Measurements from ENCODE around the gene CXXC5.
"Not testable (repeated sequence)": the region's sequence is repeated elsewhere in the genome, so short reads cannot be mapped to it uniquely, and the experiment has no call there.

Gene CXXC5

GRCh38 chr5:139723986-139724587 lies 75.9 kb downstream of the CXXC5 start:
- TF ChIP-seq CTCF (IDR thresholded peaks at IDR 0.05; ENCODE audit: borderline replicate concordance, insufficient read depth, low read depth, low read length): no peak
- no peak overlapping the region for H3K4me3 ChIP-seq (ENCODE audit: low read depth, low read length)

GRCh38 chr5:139725073-139725830 lies 77.1 kb downstream of the CXXC5 start:
- TF ChIP-seq CTCF (IDR thresholded peaks at IDR 0.05; ENCODE audit: borderline replicate concordance, insufficient read depth, low read depth, low read length): no peak
- H3K4me3 ChIP-seq (ENCODE audit: low read depth, low read length): no peak overlapping the region

- no peak for TF ChIP-seq CTCF (IDR thresholded peaks at IDR 0.05; ENCODE audit: borderline replicate concordance, insufficient read depth, low read depth, low read length)
- no peak overlapping the region for H3K4me3 ChIP-seq (ENCODE audit: low read depth, low read length)
These were observed 78.1 kb downstream of the CXXC5 start for GRCh38 chr5:139726248-139726647.

- not testable (repeated sequence) for H3K4me3 ChIP-seq (ENCODE audit: low read depth, low read length)
These were observed 79.5 kb downstream of the CXXC5 start for GRCh38 chr5:139727615-139728014.

- TF ChIP-seq CTCF (IDR thresholded peaks at IDR 0.05; ENCODE audit: borderline replicate concordance, insufficient read depth, low read depth, low read length): no peak
These were observed 83.1 kb downstream of the CXXC5 start for GRCh38 chr5:139731281-139731680.

GRCh38 chr5:139732019-139732418 lies 83.9 kb downstream of the CXXC5 start:
- H3K4me3 ChIP-seq (ENCODE audit: low read depth, low read length): no peak overlapping the region
- TF ChIP-seq CTCF (IDR thresholded peaks at IDR 0.05; ENCODE audit: borderline replicate concordance, insufficient read depth, low read depth, low read length): no peak

More at GRCh38 chr5:139731281-139731680, 83.1 kb downstream of the CXXC5 start:
- H3K4me3 ChIP-seq (ENCODE audit: low read depth, low read length): no peak overlapping the region

- H3K4me3 ChIP-seq (ENCODE audit: low read depth, low read length): no peak overlapping the region
- TF ChIP-seq CTCF (IDR thresholded peaks at IDR 0.05; ENCODE audit: borderline replicate concordance, insufficient read depth, low read depth, low read length): no peak
These were observed 85.0 kb downstream of the CXXC5 start for GRCh38 chr5:139733010-139733688.
